T follicular helper cell (primary cell): ENCODE measurements around the gene DGAT2.
"Not testable (repeated sequence)": the region's sequence is repeated elsewhere in the genome, so short reads cannot be mapped to it uniquely, and the experiment has no call there.

Experiments
- DNase-seq: peaks from one replicate; pipeline ENCODE4 v3.0.0-alpha.2; 2020; ENCODE audit warnings: low read depth
- total RNA-seq, 2 experiments: gene quantifications; one replicate each; lab custom pipeline; 2026; lab: John Stamatoyannopoulos, UW

Gene DGAT2, protein sequence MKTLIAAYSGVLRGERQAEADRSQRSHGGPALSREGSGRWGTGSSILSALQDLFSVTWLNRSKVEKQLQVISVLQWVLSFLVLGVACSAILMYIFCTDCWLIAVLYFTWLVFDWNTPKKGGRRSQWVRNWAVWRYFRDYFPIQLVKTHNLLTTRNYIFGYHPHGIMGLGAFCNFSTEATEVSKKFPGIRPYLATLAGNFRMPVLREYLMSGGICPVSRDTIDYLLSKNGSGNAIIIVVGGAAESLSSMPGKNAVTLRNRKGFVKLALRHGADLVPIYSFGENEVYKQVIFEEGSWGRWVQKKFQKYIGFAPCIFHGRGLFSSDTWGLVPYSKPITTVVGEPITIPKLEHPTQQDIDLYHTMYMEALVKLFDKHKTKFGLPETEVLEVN
- total RNA-seq = 0.72 to 12.6 reads per million in 2 experiments

DNA sequence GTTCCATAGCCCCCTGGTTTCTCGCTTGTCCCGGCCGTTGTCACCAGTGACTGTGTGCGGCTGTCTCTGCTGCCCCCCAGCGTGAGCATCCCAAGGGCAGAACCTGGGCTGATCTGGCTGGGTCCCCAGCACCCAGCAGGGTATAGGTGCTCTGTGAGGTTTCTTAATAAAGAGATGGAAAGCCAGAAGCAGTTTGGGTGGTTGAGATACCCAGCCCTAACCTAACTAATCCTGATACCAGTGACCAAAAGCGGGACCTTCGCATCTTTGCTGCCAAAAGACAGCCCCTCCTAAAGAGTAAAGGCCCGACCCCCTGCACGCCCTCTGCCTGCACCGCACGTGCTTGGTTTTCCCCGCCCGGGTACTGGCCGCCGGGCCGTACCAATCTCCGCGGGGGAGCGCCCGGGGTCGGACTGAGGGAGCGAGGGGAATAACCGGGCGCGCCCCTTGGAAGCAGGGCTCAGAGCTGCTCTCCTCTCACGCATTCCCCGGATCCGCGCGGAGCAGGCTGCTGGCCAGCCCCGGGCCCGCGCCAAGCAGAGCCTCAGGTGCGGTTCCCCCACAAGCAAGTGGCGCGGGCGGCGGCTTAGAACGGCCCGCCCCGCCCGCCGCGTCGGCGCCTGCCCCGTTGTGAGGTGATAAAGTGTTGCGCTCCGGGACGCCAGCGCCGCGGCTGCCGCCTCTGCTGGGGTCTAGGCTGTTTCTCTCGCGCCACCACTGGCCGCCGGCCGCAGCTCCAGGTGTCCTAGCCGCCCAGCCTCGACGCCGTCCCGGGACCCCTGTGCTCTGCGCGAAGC, at the start of gene DGAT2:
Gene DGAT2, plus strand, starts transcription at position 667 of the 797 bp plus-strand sequence. CDS start 214 bp downstream, outside the sequence.
- DNase-seq = peak; percentile 39

GRCh38 chr11:75719340-75720239, 49.0 kb upstream of the DGAT2 start:
- DNase-seq = no peak

DNA sequence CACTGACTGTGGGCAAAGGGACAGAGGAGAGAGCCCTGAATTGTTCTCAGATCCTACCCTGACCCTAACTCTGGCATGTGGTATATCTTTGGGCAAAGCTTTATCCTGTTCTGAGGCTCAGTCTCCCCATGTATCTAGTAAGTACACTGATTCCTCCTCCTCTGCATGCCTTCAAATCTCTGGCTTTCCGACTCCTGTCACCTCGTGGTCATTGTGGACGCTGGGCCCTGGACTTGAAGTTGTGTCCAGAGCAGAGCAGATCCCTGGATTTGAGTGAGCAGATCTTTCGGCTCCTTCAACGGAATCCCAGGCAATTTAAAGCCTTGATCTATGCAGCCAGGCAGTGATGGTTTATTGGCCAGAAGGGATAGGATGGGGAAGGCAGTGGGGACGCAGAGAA, 47.9 kb upstream of the DGAT2 start:
- no peak for DNase-seq

DNA sequence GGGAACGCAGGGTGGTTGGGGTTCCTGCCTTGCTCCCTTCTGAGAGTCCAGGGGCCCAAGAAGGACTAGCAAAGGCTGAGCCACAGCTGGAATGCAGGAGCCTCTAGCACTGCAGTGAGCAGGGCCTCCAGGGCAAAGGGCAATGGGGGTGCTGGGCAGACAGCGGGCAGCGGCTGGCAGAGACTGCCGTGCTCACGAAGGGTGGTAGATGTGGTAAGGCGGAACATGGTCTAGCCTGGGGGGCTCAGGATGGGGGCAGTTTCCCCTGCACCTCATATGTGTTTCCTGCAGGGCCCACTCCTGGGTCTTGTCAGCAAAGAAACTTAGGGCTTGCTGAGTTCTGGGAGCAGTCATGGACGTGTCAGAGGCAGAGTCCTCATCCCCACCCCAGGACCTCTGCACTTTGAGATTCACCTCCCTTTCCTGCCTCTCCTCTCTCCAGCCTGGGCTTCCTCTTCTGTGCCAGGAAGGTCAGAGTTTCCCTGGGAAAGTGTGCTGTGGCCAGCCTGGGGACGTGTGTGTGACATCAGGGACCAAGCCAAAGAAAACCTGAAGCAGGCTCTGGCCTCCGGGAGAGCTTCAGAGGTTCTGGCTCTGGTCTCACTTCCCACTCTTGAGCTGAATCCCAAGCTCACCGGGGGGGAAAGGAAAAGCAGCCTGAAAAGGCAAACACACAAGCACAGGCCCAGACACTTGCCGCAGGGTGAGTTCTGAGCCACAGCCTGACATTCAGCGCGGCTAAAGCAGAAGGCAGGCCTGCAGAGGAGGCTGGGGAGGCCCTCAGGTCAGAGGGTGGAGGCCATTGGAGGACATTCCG, 46.5 kb upstream of the DGAT2 start:
- no peak for DNase-seq

DNA sequence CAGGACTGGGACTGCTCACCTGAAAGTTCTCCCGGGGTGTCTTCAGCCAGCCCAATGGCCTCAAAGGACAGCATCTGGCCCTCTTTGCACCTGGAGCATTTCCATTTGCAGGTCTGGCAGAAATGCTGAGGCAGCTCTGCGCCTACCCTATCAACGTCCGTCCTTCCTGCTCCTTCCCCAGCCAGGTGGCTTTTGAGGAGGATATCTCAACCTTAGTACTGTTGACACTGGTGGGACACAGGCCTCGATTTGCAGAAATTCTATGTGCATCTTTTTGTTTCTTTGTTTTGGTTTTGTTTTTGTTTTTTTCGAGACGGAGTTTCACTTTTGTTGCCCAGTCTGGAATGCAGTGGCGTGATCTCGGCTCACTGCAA, 45.9 kb upstream of the DGAT2 start:
- DNase-seq = no peak

- no peak for DNase-seq
Observed at GRCh38 chr11:75725547-75726320, 42.8 kb upstream of the DGAT2 start.

- no peak for DNase-seq
Observed at GRCh38 chr11:75728992-75729391, 39.6 kb upstream of the DGAT2 start.

DNA sequence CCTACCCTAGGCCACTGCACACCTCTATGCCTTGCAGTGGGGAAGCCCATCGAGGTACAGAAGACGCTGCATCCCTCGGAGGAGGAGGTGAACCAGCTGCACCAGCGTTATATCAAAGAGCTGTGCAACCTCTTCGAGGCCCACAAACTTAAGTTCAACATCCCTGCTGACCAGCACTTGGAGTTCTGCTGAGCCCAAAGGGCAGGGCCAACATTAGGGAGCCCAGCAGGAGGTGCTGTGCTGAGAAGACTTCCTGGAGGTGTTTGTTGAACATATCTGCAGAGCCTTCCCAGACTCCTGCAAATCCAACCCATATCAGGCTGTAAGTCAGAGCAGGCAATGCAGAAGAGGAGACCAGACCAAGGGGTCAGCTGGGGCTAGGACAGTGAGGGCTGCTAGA, 37.5 kb upstream of the DGAT2 start:
- no peak for DNase-seq

- no peak for DNase-seq
Observed at GRCh38 chr11:75733071-75733430, 35.5 kb upstream of the DGAT2 start.

DNA sequence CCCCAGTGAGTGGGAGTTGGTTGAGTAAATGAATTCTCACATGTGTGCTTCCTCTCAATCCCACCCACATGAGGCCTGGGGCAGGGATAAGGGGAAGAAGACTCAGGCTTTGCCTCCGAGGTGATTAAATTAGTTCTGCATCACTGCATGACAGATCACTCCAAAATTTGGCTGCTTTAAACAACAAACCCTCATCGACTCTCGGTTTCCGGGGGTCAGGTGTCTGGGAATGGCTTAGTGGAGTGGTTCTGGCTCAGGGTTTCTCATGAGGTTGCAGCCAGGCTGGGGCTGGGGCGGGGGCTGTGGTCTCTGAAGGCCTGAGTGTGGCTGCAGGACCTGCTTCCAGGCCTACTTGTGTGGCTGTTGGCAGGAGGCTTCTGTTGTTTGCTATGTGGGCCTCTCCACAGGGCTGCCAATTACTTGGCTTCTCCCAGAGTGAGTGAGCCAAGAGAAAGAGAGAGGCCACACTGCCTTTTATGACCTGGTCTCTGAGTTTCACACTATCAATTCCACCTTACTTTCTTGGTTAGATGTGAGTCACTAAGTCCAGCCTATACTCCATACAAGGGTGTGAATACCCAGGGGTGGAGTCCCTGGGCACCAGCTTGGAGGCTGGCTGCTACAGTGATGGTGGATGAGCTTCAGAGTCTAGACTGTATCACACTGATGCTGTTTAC, 35.0 kb upstream of the DGAT2 start:
- no peak for DNase-seq

DNA sequence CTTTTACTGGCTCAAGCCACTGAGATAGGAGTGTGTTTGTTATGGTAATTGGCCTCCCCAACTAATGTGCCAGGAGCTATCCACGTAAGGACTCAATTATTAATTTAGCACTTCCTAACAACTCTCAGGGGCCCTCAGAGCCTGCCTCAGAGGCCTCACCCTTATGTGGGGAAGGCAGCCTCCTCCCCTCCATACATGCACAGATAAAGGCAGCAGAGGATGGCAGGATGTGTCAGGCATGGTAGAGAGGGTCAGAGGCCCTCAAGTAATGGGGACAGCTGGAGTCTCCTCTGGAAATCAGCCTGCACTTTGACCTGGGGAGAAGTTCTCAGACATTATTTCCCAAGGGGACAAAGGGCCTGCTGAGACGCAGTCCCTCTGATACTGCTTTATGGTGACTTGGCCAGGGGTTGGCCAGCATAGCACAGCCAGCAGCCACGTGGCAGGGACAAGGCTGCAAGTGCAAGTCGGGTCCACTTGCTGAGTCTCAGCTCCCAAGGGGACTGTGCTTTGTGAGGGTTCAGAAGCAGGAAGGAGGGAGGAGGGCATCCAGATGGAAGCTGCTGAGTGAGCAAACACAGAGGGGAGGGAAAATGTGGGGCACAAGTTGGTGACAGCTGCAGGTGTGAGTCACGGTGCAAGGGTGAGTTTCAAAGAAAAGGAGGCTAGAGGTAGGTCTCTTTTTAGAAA, 33.9 kb upstream of the DGAT2 start:
- DNase-seq = no peak

DNA sequence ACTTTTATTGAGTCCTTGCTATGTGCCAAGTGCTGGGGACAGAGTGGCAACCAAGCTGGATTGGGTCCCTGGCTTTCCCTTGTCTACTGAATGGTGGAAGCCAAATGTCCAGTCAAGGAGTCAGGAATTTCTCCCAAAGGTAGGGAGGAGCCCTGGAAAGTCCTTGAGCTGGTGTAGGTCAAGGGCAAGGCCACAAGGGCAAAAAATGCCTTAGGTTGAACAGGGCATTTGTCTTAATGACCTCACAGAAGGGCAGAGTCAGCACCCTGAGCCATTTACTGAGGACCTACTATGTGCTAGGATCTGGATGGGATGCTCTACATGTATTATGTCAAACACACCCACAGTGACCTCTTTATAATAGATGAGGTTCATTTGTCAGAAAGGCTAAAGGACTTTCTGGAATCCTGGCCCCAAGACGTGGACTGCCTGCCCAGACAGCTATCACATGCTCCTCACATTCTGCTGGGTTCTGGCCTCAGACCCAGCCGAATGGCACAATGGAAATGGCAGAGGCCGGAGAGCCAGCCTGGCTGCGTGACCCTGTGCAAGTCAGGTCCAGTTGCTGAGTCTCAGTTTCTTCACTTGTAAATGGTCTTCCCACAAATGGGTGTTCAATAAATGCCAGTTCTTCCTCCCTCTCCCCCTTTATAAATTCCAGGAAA, 33.3 kb upstream of the DGAT2 start:
- no peak for DNase-seq

GRCh38 chr11:75737314-75737713, 31.3 kb upstream of the DGAT2 start:
- DNase-seq = no peak

DNA sequence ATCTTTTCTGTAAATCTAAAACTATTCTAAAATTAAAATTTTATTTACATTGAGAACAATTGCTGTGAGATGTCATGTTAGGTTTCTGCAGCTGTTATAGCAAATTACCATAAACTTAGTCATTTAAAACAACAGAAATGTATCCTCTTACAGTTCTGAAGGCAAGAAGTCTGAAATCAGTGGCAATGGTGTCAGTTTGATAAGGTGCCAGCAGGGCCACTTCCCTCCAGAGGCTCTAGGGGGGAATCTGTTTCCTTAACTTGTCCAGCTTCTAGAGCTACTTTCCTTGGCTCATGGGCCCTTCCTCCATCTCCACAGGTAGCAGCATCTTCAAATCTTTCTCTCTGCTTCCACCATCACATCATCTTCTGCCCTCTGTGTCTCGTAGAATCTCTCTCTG, 27.9 kb upstream of the DGAT2 start:
- DNase-seq = no peak

GRCh38 chr11:75743159-75743558, 25.4 kb upstream of the DGAT2 start:
- DNase-seq = not testable (repeated sequence)

- DNase-seq = no peak
Observed at GRCh38 chr11:75743711-75744563, 24.6 kb upstream of the DGAT2 start.

GRCh38 chr11:75745807-75746206, 22.8 kb upstream of the DGAT2 start:
- DNase-seq = no peak
